Measurements from ENCODE around the gene ST6GALNAC3. TPM values are rescaled to one million over a fixed set of nuclear protein-coding genes. Genes with fewer than 3 reads are reported as not detected.

The ST6GALNAC3 gene
- total RNA-seq, 1 experiment from 2014 or later = 2.2 TPM

- no peaks in the 10 kb centered on the region for H3K27me3 ChIP-seq (ENCODE audit: insufficient read depth, low read length)
- H2AFZ ChIP-seq (ENCODE audit: low read depth, low read length, poor library complexity, severe bottlenecking) = no peak overlapping the region
- TF ChIP-seq ZNF274 (IDR thresholded peaks at IDR 0.05; ENCODE audit: low read depth, low read length) (no peak), SP1 (IDR thresholded peaks at IDR 0.05; ENCODE audit: low read depth) (no peak)
- H3K4me1 ChIP-seq (ENCODE audit: control insufficient read depth in 1 of 2, insufficient read depth in 2 of 2, low read length in 2 of 2) = peaks cover 8 to 15% of the 10 kb centered on the region in 2 experiments
- no peak overlapping the region for H3K4me3 ChIP-seq (replicated peaks in 1 of 2; ENCODE audit: low read depth in 1 of 2, low read length in 2 of 2)
- ChIA-PET POLR2A (no interaction called here), RAD21 (ENCODE audit: low non-redundant PET in 1 of 2, low total read pairs in 2 of 2, uncharacterized antibody in 2 of 2, unreplicated experiment in 2 of 2) (no interaction called here), CTCF (no interaction called here)
- intact Hi-C loops (cut with micrococcal nuclease) = no loop called here
- no peak overlapping the region for H3K9ac ChIP-seq (ENCODE audit: low read length)
- H3K27ac ChIP-seq (ENCODE audit: low read depth, low read length) = no peak overlapping the region
- H3K36me3 ChIP-seq (ENCODE audit: control insufficient read depth in 1 of 2, insufficient read depth in 2 of 2, low read length in 2 of 2) = no peaks in the 10 kb centered on the region
- no peaks in the 10 kb centered on the region for H3K9me3 ChIP-seq (ENCODE audit: control insufficient read depth in 1 of 2, insufficient read depth in 1 of 2, low read depth in 1 of 2, low read length in 2 of 2)
- H4K20me1 ChIP-seq (ENCODE audit: insufficient read depth) = no peaks in the 10 kb centered on the region
- DNase-seq (ENCODE audit: low read depth, low spot score) = no peak
- BruUV-seq (replicated peaks) = no TSS peak
- H3K79me2 ChIP-seq (ENCODE audit: insufficient read depth, low read length) = no peaks in the 10 kb centered on the region
- no peak for ATAC-seq
- no peak overlapping the region for H3K4me2 ChIP-seq (ENCODE audit: low read length)
- no peaks in the 10 kb centered on the region; the same call in 1 of the 2 replicates for H3K9me2 ChIP-seq (ENCODE audit: insufficient read depth)
Observed at GRCh38 chr1:76065270-76065669, 9.3 kb upstream of the ST6GALNAC3 start.

- no TSS peak for BruUV-seq (replicated peaks)
- ATAC-seq (no peak), DNase-seq (ENCODE audit: low read depth, low spot score) (no peak)
- H3K9me3 ChIP-seq (ENCODE audit: control insufficient read depth in 1 of 2, insufficient read depth in 1 of 2, low read depth in 1 of 2, low read length in 2 of 2) = no peaks in the 10 kb centered on the region
- no peak overlapping the region for H3K4me2 ChIP-seq (ENCODE audit: low read length)
- no peak overlapping the region for H3K9ac ChIP-seq (ENCODE audit: low read length)
- no peaks in the 10 kb centered on the region for H3K36me3 ChIP-seq (ENCODE audit: control insufficient read depth in 1 of 2, insufficient read depth in 2 of 2, low read length in 2 of 2)
- no peak overlapping the region for H3K4me3 ChIP-seq (replicated peaks in 1 of 2; ENCODE audit: low read depth in 1 of 2, low read length in 2 of 2)
- intact Hi-C loops (cut with micrococcal nuclease) = no loop called here
- H3K9me2 ChIP-seq (ENCODE audit: insufficient read depth) = no peaks in the 10 kb centered on the region; the same call in 1 of the 2 replicates
- peaks cover 8 to 15% of the 10 kb centered on the region in 2 experiments for H3K4me1 ChIP-seq (ENCODE audit: control insufficient read depth in 1 of 2, insufficient read depth in 2 of 2, low read length in 2 of 2)
- no peaks in the 10 kb centered on the region for H3K79me2 ChIP-seq (ENCODE audit: insufficient read depth, low read length)
- no peak overlapping the region for H2AFZ ChIP-seq (ENCODE audit: low read depth, low read length, poor library complexity, severe bottlenecking)
- POLR2A ChIA-PET = no interaction called here
- H3K27ac ChIP-seq (ENCODE audit: low read depth, low read length) = no peak overlapping the region
- RAD21 ChIA-PET (ENCODE audit: low non-redundant PET in 1 of 2, low total read pairs in 2 of 2, uncharacterized antibody in 2 of 2, unreplicated experiment in 2 of 2) = no interaction called here
- CTCF ChIA-PET = no interaction called here
- H4K20me1 ChIP-seq (ENCODE audit: insufficient read depth) = no peaks in the 10 kb centered on the region
- H3K27me3 ChIP-seq (ENCODE audit: insufficient read depth, low read length) = no peaks in the 10 kb centered on the region
- no peak for TF ChIP-seq POLR2AphosphoS5 (IDR thresholded peaks at IDR 0.05; ENCODE audit: low read depth, low read length)
- no peak for TF ChIP-seq ATF3 (IDR thresholded peaks at IDR 0.05)
- no peak for TF ChIP-seq CTCF (IDR thresholded peaks at IDR 0.05 in 2 of 3, conservative IDR thresholded peaks at IDR 0.05 in 1 of 3; ENCODE audit: borderline replicate concordance in 1 of 3, insufficient read depth in 1 of 3, low read depth in 2 of 3, low read length in 2 of 3)
- TF ChIP-seq ZFX (IDR thresholded peaks at IDR 0.05) = no peak
- TF ChIP-seq SIN3A (IDR thresholded peaks at IDR 0.05; ENCODE audit: low read depth) = no peak
- no peak for TF ChIP-seq EZH2 (IDR thresholded peaks at IDR 0.05)
- TF ChIP-seq CBX3 (IDR thresholded peaks at IDR 0.05; ENCODE audit: low read depth) = no peak
- TF ChIP-seq EGR1 (IDR thresholded peaks at IDR 0.05; ENCODE audit: low read depth) = no peak
- no peak for TF ChIP-seq RAD21 (IDR thresholded peaks at IDR 0.05; ENCODE audit: low read depth)
- TF ChIP-seq ZNF274 (IDR thresholded peaks at IDR 0.05; ENCODE audit: low read depth, low read length) = no peak
- no peak for TF ChIP-seq EZH2phosphoT487 (IDR thresholded peaks at IDR 0.05; ENCODE audit: borderline replicate concordance)
- TF ChIP-seq REST (IDR thresholded peaks at IDR 0.05; ENCODE audit: low read depth) = no peak
- TF ChIP-seq CEBPB (IDR thresholded peaks at IDR 0.05; ENCODE audit: low read depth) = no peak
Observed at GRCh38 chr1:76066394-76066793, 8.2 kb upstream of the ST6GALNAC3 start.

Data from HCT116 (cell line).